Pancreas (tissue), 10 donors: ENCODE results near the gene BICD1. TPM values are rescaled to one million over a fixed set of nuclear protein-coding genes. Genes with fewer than 3 reads are reported as not detected.

Source experiments
- ATAC-seq, 4 donors: fragments of 200-7000 bp; cut with Tn5 transposase; one replicate each; pipeline versions ENCODE4 v1.8.0 to v1.9.1; 2020; ENCODE audit warnings: mild to moderate bottlenecking in 4 of 4, moderate library complexity in 4 of 4
- DNase-seq, 6 donors: peaks; one replicate each; pipeline ENCODE4 v3.0.0-alpha.2; 2020
- FAIRE-seq: peaks from 2 replicates; lab custom pipeline; 2012; peaks lifted over from hg19 to GRCh38; lab: Jason Lieb, UNC
- H3K27ac ChIP-seq, 4 donors: fragments of 200-600 bp; sonication (generic); 1 replicate in 3 of 4; 2 replicates in 1 of 4; pipeline versions ENCODE4 v1.5.0 to v1.8.0; 2020
- H3K27me3 ChIP-seq, 4 donors: fragments of 200-600 bp; one replicate each; pipeline ENCODE4 v1.8.0; 2021
- H3K36me3 ChIP-seq, 3 donors: fragments of 200-600 bp; sonication (generic) in 1 of 3; one replicate each; pipeline versions ENCODE4 v1.5.0 to v1.8.0; 2020 to 2021
- H3K4me1 ChIP-seq, 3 donors: fragments of 200-600 bp; one replicate each; pipeline ENCODE4 v1.8.0; 2021
- H3K4me3 ChIP-seq, 4 donors: fragments of 200-600 bp; sonication (generic) in 2 of 4; one replicate each; pipeline versions ENCODE4 v1.5.0 to v1.8.0; 2020 to 2021
- H3K9me3 ChIP-seq, 4 donors: fragments of 200-600 bp; one replicate each; pipeline ENCODE4 v1.8.0; 2021
- WGBS, 2 donors: extraction: QIAGEN DNeasy Blood & Tissue Kit; methylation state at CpG; one replicate each; pipeline ENCODE4 v1.1.7; 2013; 5-methylcytosine and 5-hydroxymethylcytosine counted together
- intact Hi-C, 3 donors: fragments of 100-400 bp; cut with DNase I; formaldehyde crosslinking; loops; one replicate each; pipeline versions ENCODE4 v1.11.1 to v1.14.2; 2022
- polyA plus RNA-seq, 2 donors: library from polyadenylated mRNA; stranded (reverse); fragments of 200-250 nt; gene quantifications; one replicate each; pipeline ENCODE4 v1.2.3, GENCODE V29; 2013
- total RNA-seq, 6 donors: library from RNA; stranded (reverse); fragmentation: NEBNext Ultra II Directional in 4 of 6; extraction: Animal tissue kit (Norgen Biotek cat#: 25700) in 4 of 6; gene quantifications; one replicate each; pipeline versions ENCODE4 v1.2.1 to v1.2.4, GENCODE V29; 2021 to 2023
- TF ChIP-seq, protein P1 (sequence below), 4 donors: fragments of 200-600 bp; sonication (generic) in 3 of 4; IDR thresholded peaks; one replicate each; pipeline versions ENCODE4 v1.5.0 to v1.8.0; 2021; ENCODE audit warnings: antibody characterized with exemption in 4 of 4
- donor health status: healthy with polysubstance abuse.
- donor health status: DM: no; HTN: no; CAD: no; lungs with moderate emphysema.
- donor health status: DM: no; HTN: no; CAD: no.
- donor health status: control.
- donor health status: control.
- donor health status: Bipolar disorder and iron deficiency.
- donor health status: DM: yes; HTN: yes; CAD: no.
- donor health status: DM: no; HTN: no; CAD: no.
- donor health status: DM: no; HTN: no; CAD: no.
- donor health status: DM: yes; HTN: yes; CAD: no.

BICD1 gene
- total and polyA plus RNA-seq, 8 donors: 2.4 to 8.1 (median 3.4) TPM

GRCh38 chr12:32419520-32419960 is 312.9 kb downstream of the BICD1 start:
- DNase-seq (peak in 1 of 6 donors; percentile 27), FAIRE-seq (no peak), ATAC-seq (peak; percentile 21 to 65 (median 60))
- Histone ChIP-seq H3K27me3 (no peaks in the 10 kb centered on the region), H3K4me1 (peaks cover 6 to 20% (median 9%) of the 10 kb centered on the region in 3 donors), H3K27ac (peak overlapping the region in 2 of 4 donors; percentile 1 to 15), H3K4me3 (no peak overlapping the region), H3K36me3 (no peaks in the 10 kb centered on the region), H3K9me3 (no peaks in the 10 kb centered on the region)
- intact Hi-C loops: no loop called here
- TF ChIP-seq, protein P1, sequence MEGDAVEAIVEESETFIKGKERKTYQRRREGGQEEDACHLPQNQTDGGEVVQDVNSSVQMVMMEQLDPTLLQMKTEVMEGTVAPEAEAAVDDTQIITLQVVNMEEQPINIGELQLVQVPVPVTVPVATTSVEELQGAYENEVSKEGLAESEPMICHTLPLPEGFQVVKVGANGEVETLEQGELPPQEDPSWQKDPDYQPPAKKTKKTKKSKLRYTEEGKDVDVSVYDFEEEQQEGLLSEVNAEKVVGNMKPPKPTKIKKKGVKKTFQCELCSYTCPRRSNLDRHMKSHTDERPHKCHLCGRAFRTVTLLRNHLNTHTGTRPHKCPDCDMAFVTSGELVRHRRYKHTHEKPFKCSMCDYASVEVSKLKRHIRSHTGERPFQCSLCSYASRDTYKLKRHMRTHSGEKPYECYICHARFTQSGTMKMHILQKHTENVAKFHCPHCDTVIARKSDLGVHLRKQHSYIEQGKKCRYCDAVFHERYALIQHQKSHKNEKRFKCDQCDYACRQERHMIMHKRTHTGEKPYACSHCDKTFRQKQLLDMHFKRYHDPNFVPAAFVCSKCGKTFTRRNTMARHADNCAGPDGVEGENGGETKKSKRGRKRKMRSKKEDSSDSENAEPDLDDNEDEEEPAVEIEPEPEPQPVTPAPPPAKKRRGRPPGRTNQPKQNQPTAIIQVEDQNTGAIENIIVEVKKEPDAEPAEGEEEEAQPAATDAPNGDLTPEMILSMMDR (IDR thresholded peaks at IDR 0.05): no peak
- WGBS, 2 donors: 7 to 9% methylated on average over 2 of the region's 2 CpGs

DNA sequence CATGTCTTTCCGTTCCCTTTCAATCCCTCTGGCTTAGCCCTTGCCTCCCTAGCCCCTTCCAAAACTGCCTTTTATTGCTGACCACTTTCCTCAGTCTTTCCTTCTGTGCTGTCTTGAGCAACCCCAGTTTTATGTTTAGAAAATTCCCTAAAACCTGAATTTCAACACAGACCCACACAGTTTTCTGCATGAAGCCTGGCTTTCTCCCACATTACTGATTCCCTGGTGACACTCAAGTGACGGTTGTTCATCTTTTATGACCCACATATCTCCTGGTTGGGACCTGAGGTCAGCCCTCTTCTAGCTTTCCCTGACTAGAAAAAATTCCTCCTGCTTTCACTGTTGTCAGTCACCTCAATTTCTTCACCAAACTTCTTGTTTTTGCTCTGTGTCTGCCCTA is 313.7 kb downstream of the BICD1 start:
- Histone ChIP-seq H3K27ac (no peak overlapping the region), H3K27me3 (no peaks in the 10 kb centered on the region), H3K9me3 (no peaks in the 10 kb centered on the region), H3K36me3 (no peaks in the 10 kb centered on the region), H3K4me1 (peaks cover 6 to 20% (median 9%) of the 10 kb centered on the region in 3 donors), H3K4me3 (no peak overlapping the region)
- WGBS, 2 donors: 89 to 92% methylated on average over 2 of the region's 2 CpGs
- ATAC-seq: peak in 1 of 4 donors; percentile 19
- no peak for DNase-seq
- no peak for FAIRE-seq
- intact Hi-C loops: no loop called here
- TF ChIP-seq, protein P1 (IDR thresholded peaks at IDR 0.05): no peak

DNA sequence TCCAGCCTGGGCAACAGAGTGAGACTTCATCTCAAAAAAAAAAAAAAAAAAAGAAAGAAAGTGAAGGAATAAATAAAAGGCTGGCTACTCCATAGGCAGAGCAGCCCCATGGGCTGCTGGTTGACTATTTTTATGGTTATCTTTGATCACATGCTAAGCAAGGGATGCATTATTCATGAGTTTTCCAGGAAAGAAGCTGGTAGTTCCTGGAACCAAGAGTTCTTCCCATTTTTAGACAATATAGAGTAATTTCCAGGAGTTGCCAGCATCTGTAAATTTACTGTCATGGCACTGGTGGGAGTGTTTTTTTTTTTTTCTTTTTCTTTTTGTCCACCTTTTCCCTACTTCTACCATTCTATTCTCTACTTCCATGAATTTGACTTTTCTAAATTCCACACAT is 316.9 kb downstream of the BICD1 start:
- ATAC-seq: no peak
- TF ChIP-seq, protein P1 (IDR thresholded peaks at IDR 0.05): no peak
- Histone ChIP-seq H3K4me1 (peaks cover 6 to 17% (median 9%) of the 10 kb centered on the region in 3 donors), H3K27me3 (no peaks in the 10 kb centered on the region), H3K36me3 (no peaks in the 10 kb centered on the region), H3K4me3 (no peak overlapping the region), H3K9me3 (no peaks in the 10 kb centered on the region), H3K27ac (no peak overlapping the region)
- FAIRE-seq: no peak
- DNase-seq: no peak
- intact Hi-C loops: no loop called here

DNA sequence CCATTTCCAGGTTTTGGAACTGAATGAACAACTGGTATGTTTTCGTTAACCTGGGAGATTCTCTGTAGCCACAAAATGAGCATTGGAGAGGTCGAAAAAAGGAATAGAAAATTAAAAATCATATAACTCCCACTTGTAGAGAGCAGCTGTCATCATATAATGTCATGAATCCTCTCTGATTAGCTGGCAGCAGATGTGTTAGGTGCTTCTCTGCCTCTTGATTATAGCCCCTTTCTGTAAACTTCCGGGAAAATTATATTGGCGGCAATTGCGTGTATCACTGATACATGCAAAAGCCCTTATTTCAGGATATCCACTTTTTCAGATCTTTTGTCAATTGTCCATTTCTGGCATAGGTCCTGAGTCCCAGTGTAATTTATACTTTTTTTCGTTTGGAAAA is 324.4 kb downstream of the BICD1 start:
- 83 to 84% methylated on average over 6 of the region's 6 CpGs for WGBS, 2 donors
- DNase-seq: no peak
- FAIRE-seq: no peak

More for the DNA sequence above, 324.4 kb downstream of the BICD1 start:
- TF ChIP-seq, protein P1 (IDR thresholded peaks at IDR 0.05): no peak
- Histone ChIP-seq H3K9me3 (no peaks in the 10 kb centered on the region), H3K4me3 (no peak overlapping the region), H3K4me1 (no peaks in the 10 kb centered on the region), H3K27ac (no peak overlapping the region), H3K27me3 (no peaks in the 10 kb centered on the region), H3K36me3 (no peaks in the 10 kb centered on the region)
- ATAC-seq: no peak
- intact Hi-C loops: no loop called here

Other genes starting within 250 kb of the BICD1 start
- gene RESF1, start 147.4 kb upstream of the BICD1 start, total RNA-seq: 10 to 100 TPM; 10.6 to 32.1 (median 15.6) TPM
- 10 to 100 TPM; 23.1 to 25.2 TPM for gene RESF1, start 147.4 kb upstream of the BICD1 start, polyA plus RNA-seq